ENCODE measurements around the gene SFT2D1. TPM values are rescaled to one million over a fixed set of nuclear protein-coding genes. Genes with fewer than 3 reads are reported as not detected.

SFT2D1 gene
- total RNA-seq, 1 donor from 2014 or later: 23.5 TPM

GRCh38 chr6:166335378-166336302, 6.7 kb downstream of the SFT2D1 start:
- Mint-ChIP-seq H3K4me1 (ENCODE audit: low read depth, unreplicated experiment) (peaks cover 19% of the 10 kb centered on the region), H3K36me3 (ENCODE audit: unreplicated experiment) (peaks cover 13% of the 10 kb centered on the region), H3K9me3 (ENCODE audit: unreplicated experiment) (peaks cover 5% of the 10 kb centered on the region), H3K27me3 (ENCODE audit: unreplicated experiment) (peaks cover 7% of the 10 kb centered on the region), H3K27ac (ENCODE audit: unreplicated experiment) (no peak overlapping the region), H3K4me3 (ENCODE audit: unreplicated experiment) (no peak overlapping the region)
- no peak for TF ChIP-seq CTCF (IDR thresholded peaks at IDR 0.05; ENCODE audit: partially characterized antibody, unreplicated experiment)
- DNase-seq: no peak

GRCh38 chr6:166334878-166335277, 7.5 kb downstream of the SFT2D1 start:
- H3K27ac Mint-ChIP-seq (ENCODE audit: unreplicated experiment): no peak overlapping the region
- peaks cover 7% of the 10 kb centered on the region for H3K27me3 Mint-ChIP-seq (ENCODE audit: unreplicated experiment)
- peaks cover 13% of the 10 kb centered on the region for H3K36me3 Mint-ChIP-seq (ENCODE audit: unreplicated experiment)
- no peak for TF ChIP-seq CTCF (IDR thresholded peaks at IDR 0.05; ENCODE audit: partially characterized antibody, unreplicated experiment)
- no peak for DNase-seq
- peaks cover 3% of the 10 kb centered on the region for H3K9me3 Mint-ChIP-seq (ENCODE audit: unreplicated experiment)
- no peak overlapping the region for H3K4me3 Mint-ChIP-seq (ENCODE audit: unreplicated experiment)
- peaks cover 21% of the 10 kb centered on the region for H3K4me1 Mint-ChIP-seq (ENCODE audit: low read depth, unreplicated experiment)

GRCh38 chr6:166333172-166333995, 9.0 kb downstream of the SFT2D1 start:
- Mint-ChIP-seq H3K36me3 (ENCODE audit: unreplicated experiment) (peaks cover 13% of the 10 kb centered on the region), H3K9me3 (ENCODE audit: unreplicated experiment) (peaks cover 3% of the 10 kb centered on the region), H3K27me3 (ENCODE audit: unreplicated experiment) (peaks cover 7% of the 10 kb centered on the region), H3K4me1 (ENCODE audit: low read depth, unreplicated experiment) (peaks cover 23% of the 10 kb centered on the region), H3K4me3 (ENCODE audit: unreplicated experiment) (peak overlapping the region; percentile 30), H3K27ac (ENCODE audit: unreplicated experiment) (no peak overlapping the region)
- DNase-seq: no peak
- no peak for TF ChIP-seq CTCF (IDR thresholded peaks at IDR 0.05; ENCODE audit: partially characterized antibody, unreplicated experiment)

- Mint-ChIP-seq H3K27ac (ENCODE audit: unreplicated experiment) (no peak overlapping the region), H3K4me3 (ENCODE audit: unreplicated experiment) (no peak overlapping the region), H3K36me3 (ENCODE audit: unreplicated experiment) (peaks cover 13% of the 10 kb centered on the region), H3K4me1 (ENCODE audit: low read depth, unreplicated experiment) (peaks cover 21% of the 10 kb centered on the region), H3K9me3 (ENCODE audit: unreplicated experiment) (peaks cover 3% of the 10 kb centered on the region), H3K27me3 (ENCODE audit: unreplicated experiment) (peaks cover 6% of the 10 kb centered on the region)
- no peak for TF ChIP-seq CTCF (IDR thresholded peaks at IDR 0.05; ENCODE audit: partially characterized antibody, unreplicated experiment)
- DNase-seq: no peak
Observed at GRCh38 chr6:166331503-166332415, 10.6 kb downstream of the SFT2D1 start.
